Esophagus squamous epithelium (tissue), 4 donors: ENCODE data around the gene CADM2.

Experiments used
- POLR2A ChIP-seq, 4 donors: fragments of 450-650 bp; IDR thresholded peaks; one replicate each; pipeline ENCODE4 v1.6.1; 2017; ENCODE audit warnings: antibody characterized with exemption in 4 of 4, mild to moderate bottlenecking in 4 of 4, moderate library complexity in 3 of 4
- TF ChIP-seq, protein P1 (sequence below), 6 experiments: fragments of 450-650 bp in 4 of 6; fragments of 200-600 bp in 2 of 6; sonication (generic) in 2 of 6; IDR thresholded peaks; one replicate each; pipeline ENCODE4 v1.5.1; 2016 to 2019; ENCODE audit warnings: antibody characterized with exemption in 6 of 6, mild to moderate bottlenecking in 4 of 6, moderate library complexity in 4 of 6

DNA sequence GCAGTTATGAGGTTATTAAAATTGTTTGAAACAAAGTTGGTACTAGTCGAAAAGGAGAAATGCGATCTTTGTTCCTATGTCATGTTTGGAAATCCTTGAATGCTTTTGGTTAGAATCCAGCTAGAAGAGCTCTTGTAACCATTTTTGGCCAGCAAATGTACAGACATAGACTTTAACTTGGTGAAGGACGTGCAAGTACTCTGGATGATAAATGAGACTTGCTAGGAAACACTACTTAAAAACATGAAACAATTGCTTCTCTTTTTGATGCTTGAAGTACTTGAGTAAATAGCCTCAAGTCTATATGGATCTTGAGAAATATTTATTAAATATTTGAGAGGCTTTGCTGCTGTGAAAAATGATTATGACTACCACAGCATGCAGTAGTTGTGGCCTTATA, 95.8 kb downstream of the CADM2 start:
- TF ChIP-seq, protein P1, sequence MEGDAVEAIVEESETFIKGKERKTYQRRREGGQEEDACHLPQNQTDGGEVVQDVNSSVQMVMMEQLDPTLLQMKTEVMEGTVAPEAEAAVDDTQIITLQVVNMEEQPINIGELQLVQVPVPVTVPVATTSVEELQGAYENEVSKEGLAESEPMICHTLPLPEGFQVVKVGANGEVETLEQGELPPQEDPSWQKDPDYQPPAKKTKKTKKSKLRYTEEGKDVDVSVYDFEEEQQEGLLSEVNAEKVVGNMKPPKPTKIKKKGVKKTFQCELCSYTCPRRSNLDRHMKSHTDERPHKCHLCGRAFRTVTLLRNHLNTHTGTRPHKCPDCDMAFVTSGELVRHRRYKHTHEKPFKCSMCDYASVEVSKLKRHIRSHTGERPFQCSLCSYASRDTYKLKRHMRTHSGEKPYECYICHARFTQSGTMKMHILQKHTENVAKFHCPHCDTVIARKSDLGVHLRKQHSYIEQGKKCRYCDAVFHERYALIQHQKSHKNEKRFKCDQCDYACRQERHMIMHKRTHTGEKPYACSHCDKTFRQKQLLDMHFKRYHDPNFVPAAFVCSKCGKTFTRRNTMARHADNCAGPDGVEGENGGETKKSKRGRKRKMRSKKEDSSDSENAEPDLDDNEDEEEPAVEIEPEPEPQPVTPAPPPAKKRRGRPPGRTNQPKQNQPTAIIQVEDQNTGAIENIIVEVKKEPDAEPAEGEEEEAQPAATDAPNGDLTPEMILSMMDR (IDR thresholded peaks at IDR 0.05) = no peak
- TF ChIP-seq POLR2A (IDR thresholded peaks at IDR 0.05) = no peak
